MG63 (cell line): ENCODE data around the gene SRSF11. TPM values are rescaled to one million over a fixed set of nuclear protein-coding genes. Genes with fewer than 3 reads are reported as not detected.
A peak's percentile ranks its signal among the peaks of the same experiment; 100 is the strongest.

Source experiments
- DNase-seq: peaks from one replicate; pipeline ENCODE4 v3.0.0-alpha.2; 2020
- H3K27me3 ChIP-seq: fragments of 250-450 bp; sonication (Bioruptor Pico); 2 replicates; pipeline ENCODE4 v1.5.1; 2020; ENCODE audit warnings: mild to moderate bottlenecking, moderate library complexity
- H3K36me3 ChIP-seq: fragments of 250-450 bp; sonication (Bioruptor Pico); 2 replicates; pipeline ENCODE4 v1.5.1; 2020; ENCODE audit warnings: mild to moderate bottlenecking, moderate library complexity
- H3K4me3 ChIP-seq: fragments of 250-450 bp; sonication (Bioruptor Pico); 2 replicates; pipeline ENCODE4 v1.5.1; 2020; ENCODE audit warnings: mild to moderate bottlenecking, moderate library complexity
- H3K9me3 ChIP-seq: fragments of 250-450 bp; sonication (Bioruptor Pico); 2 replicates; pipeline ENCODE4 v1.5.1; 2020; ENCODE audit warnings: mild to moderate bottlenecking, moderate library complexity
- total RNA-seq: library from RNA; depleted of rRNA; stranded (reverse); fragments of >200 nt; shearing (Covaris generic); gene quantifications from 2 replicates; pipeline ENCODE4 v1.2.3, GENCODE V29; 2014; ENCODE audit warnings: low replicate concordance

Gene SRSF11
- total RNA-seq, 1 experiment from 2014 or later: 83.5 TPM

GRCh38 chr1:70208292-70208691, 12.9 kb upstream of the SRSF11 start:
- Histone ChIP-seq H3K9me3 (no peaks in the 10 kb centered on the region), H3K4me3 (no peak overlapping the region), H3K36me3 (peaks cover 24% of the 10 kb centered on the region), H3K27me3 (no peaks in the 10 kb centered on the region)
- no peak for DNase-seq

DNA sequence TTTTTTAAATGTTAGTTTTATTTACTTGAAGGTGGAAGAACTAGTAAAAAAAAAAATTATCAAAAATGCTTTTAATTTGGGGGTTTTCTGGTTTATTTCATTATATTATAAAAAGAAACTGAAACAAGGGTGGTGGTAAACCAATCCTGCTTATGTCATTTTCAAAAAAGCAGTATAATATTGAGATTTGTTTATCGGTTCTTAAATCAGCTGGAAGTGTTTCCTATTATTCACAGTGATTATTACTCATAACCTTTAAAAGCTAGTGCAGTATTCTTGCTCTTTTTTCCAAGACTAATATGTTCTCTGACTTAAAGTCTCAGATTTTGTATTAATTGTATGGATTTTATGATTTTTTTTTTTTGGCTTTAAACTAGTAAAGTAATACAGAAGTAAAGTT, 10.4 kb upstream of the SRSF11 start:
- Histone ChIP-seq H3K9me3 (no peaks in the 10 kb centered on the region), H3K4me3 (peak overlapping the region; percentile 12; the same call in 1 of the 2 replicates)
- DNase-seq: no peak

DNA sequence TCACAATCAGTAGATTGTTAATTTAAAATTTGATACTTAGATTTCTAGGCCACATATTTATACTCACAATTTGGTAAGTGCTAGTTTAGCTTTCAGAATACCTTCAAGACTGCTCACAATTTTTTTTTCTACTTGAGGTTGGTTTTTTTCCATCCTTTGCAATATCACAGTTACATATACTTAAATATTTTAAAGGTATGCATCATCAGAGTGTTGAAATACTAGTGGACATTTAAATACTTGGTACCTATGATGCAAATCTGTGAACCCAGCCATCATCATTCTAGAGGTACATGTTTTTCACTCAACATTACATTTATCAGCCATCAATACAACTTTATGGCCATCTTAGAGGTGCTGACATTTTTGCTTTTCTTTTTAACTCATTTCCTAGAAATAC, 9.6 kb upstream of the SRSF11 start:
- DNase-seq: no peak
- no peaks in the 10 kb centered on the region for H3K9me3 ChIP-seq
- H3K36me3 ChIP-seq: peaks cover 38% of the 10 kb centered on the region
- no peaks in the 10 kb centered on the region for H3K27me3 ChIP-seq
- no peak overlapping the region for H3K4me3 ChIP-seq

More for the DNA sequence above, 10.4 kb upstream of the SRSF11 start:
- H3K27me3 ChIP-seq: no peaks in the 10 kb centered on the region
- H3K36me3 ChIP-seq: peaks cover 35% of the 10 kb centered on the region

GRCh38 chr1:70220015-70220414, 1.2 kb upstream of the SRSF11 start:
- no peak overlapping the region for H3K4me3 ChIP-seq
- DNase-seq: no peak
- no peaks in the 10 kb centered on the region for H3K9me3 ChIP-seq
- H3K27me3 ChIP-seq: no peaks in the 10 kb centered on the region
- H3K36me3 ChIP-seq: peaks cover 51% of the 10 kb centered on the region

DNA sequence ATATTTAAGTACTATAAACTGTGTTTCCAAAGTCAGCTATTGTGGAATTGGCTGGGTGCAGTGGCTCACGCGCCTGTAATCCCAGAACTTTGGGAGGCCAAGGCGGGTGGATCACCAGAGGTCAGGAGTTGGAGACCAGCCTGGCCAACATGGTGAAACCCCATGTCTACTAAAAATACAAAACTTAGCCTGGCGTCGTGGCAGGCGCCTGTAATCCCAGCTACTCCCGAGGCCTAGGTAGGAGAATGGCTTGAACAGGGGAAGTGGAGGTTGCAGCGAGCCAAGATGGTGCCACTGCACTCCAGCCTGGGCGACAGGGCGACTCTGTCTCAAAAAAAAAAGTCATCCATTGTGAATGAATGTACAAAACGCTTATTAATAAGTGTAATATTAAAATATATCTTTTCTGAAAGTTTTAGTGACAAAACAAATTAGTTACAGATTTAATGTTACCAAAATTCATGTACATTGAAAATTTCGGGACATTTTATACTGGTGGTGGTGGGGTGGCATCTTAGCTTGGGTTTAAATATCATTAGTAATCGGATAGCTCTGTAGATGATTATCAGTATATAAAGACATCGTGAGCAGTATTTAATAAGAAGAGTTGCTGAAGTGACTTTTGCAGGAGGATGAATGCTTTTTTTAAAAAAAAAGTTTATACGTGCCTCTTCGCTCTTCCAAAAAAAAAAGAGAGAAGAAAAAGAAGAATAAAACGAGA, 503 bp upstream of the SRSF11 start:
- Histone ChIP-seq H3K36me3 (peaks cover 51% of the 10 kb centered on the region), H3K9me3 (no peaks in the 10 kb centered on the region), H3K27me3 (no peaks in the 10 kb centered on the region), H3K4me3 (peak overlapping the region; percentile 71)
- no peak for DNase-seq

DNA sequence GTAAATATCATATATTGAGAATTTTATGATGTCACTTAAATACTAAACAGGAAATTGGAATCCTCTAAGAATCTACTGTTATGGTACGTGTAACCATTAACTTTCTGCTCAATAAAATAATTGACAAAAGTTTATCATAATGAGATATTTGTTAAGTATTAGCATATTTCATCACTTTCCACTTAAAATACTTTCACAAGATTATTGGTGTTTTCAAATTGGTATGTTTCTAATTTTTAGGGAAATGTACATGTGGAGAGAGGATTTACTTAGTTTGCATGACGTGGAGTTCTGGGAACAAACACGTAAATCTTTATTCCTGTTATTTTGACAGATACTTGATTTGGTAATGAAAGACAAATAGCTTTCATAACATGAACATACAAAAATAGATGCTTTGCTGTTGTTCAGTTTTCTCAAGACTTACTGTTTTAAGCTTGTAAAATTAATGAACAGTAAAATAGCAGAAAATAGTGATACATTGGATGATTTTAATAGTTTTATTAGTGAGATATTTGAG, 1.6 kb downstream of the SRSF11 start:
- H3K36me3 ChIP-seq: peaks cover 63% of the 10 kb centered on the region
- no peak for DNase-seq
- no peaks in the 10 kb centered on the region for H3K27me3 ChIP-seq

GRCh38 chr1:70224954-70225353, 3.8 kb downstream of the SRSF11 start:
- Histone ChIP-seq H3K9me3 (no peaks in the 10 kb centered on the region), H3K27me3 (no peaks in the 10 kb centered on the region), H3K36me3 (peaks cover 75% of the 10 kb centered on the region), H3K4me3 (no peak overlapping the region)
- no peak for DNase-seq

More for the DNA sequence above, 1.6 kb downstream of the SRSF11 start:
- Histone ChIP-seq H3K9me3 (no peaks in the 10 kb centered on the region), H3K4me3 (peak overlapping the region; percentile 71)

GRCh38 chr1:70227439-70227838, 6.3 kb downstream of the SRSF11 start:
- DNase-seq: no peak
- Histone ChIP-seq H3K9me3 (no peaks in the 10 kb centered on the region), H3K4me3 (no peak overlapping the region), H3K36me3 (peaks cover 89% of the 10 kb centered on the region), H3K27me3 (no peaks in the 10 kb centered on the region)

- Histone ChIP-seq H3K27me3 (no peaks in the 10 kb centered on the region), H3K9me3 (no peaks in the 10 kb centered on the region), H3K36me3 (peaks cover 86% of the 10 kb centered on the region), H3K4me3 (no peak overlapping the region)
- DNase-seq: no peak
These were observed 7.5 kb downstream of the SRSF11 start for GRCh38 chr1:70228670-70229069.

- H3K27me3 ChIP-seq: no peaks in the 10 kb centered on the region
- H3K36me3 ChIP-seq: peaks cover 91% of the 10 kb centered on the region
- no peaks in the 10 kb centered on the region for H3K9me3 ChIP-seq
- no peak for DNase-seq
- no peak overlapping the region for H3K4me3 ChIP-seq
These were observed 10.3 kb downstream of the SRSF11 start for GRCh38 chr1:70231475-70231874.

DNA sequence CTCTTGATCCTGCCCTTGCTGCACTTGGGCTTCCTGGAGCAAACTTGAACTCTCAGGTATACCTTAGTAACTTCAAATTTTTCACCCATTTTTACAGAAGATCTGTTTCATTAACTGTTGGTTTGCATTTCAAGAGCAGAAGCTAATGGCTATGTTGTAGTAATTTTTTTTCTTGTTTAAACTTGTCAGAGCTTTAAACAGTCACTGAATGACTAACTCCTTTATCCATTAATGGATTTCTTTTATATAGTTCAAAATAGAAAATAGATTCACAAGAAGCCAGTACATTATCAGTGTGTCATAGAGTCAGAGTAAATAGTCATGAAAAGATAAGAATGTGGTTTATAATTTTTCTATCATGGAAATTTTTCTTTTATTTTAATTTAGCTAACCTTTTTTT, 13.6 kb downstream of the SRSF11 start:
- Histone ChIP-seq H3K36me3 (peaks cover 92% of the 10 kb centered on the region), H3K27me3 (no peaks in the 10 kb centered on the region)

DNA sequence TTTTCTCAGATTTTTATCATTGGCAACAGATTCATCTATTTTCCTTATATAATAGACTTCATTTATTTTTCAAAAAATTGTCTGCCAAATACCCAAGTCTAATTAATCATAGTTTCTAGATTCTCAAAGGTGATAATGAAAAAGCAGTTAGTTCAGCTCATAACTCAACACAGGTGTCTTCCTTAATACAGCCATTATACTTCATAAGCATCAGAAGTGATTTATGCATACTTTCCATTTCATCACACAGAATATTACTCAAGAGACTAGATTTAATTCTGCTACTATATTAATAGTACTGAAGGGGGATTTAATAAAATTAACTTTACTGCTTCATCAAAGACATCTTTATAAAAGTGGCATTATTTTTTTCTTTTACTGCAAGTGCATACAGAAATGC, 18.8 kb downstream of the SRSF11 start:
- Histone ChIP-seq H3K4me3 (no peak overlapping the region), H3K36me3 (peaks cover 88% of the 10 kb centered on the region), H3K27me3 (no peaks in the 10 kb centered on the region), H3K9me3 (no peaks in the 10 kb centered on the region)
- DNase-seq: no peak

More for the DNA sequence above, 13.6 kb downstream of the SRSF11 start:
- no peaks in the 10 kb centered on the region for H3K9me3 ChIP-seq
- H3K4me3 ChIP-seq: no peak overlapping the region
- DNase-seq: no peak

- Histone ChIP-seq H3K9me3 (no peaks in the 10 kb centered on the region), H3K36me3 (peaks cover 90% of the 10 kb centered on the region), H3K27me3 (no peaks in the 10 kb centered on the region), H3K4me3 (no peak overlapping the region)
- DNase-seq: no peak
These were observed 25.9 kb downstream of the SRSF11 start for GRCh38 chr1:70247122-70247521.

DNA sequence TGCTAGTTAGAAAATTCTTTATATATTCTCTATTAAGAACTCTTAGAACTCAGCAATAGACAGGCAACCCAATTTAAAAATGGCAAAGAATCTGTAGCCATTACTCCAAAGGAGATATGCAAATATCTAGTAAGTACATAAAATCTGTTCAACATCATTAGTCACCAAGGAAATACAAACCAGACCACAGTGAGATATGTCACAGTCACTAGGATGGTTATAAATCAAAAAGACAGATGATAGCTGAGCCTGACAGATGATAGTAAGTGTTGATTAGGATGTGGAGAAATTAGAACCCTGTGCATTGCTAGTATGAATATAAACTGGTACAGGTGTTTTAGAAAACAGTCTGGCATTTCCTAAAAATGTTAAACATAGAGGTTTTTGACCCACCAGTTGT, 26.6 kb downstream of the SRSF11 start:
- Histone ChIP-seq H3K9me3 (no peaks in the 10 kb centered on the region), H3K4me3 (no peak overlapping the region), H3K27me3 (no peaks in the 10 kb centered on the region), H3K36me3 (peaks cover 90% of the 10 kb centered on the region)
- DNase-seq: no peak

GRCh38 chr1:70248729-70249128, 27.5 kb downstream of the SRSF11 start:
- no peak for DNase-seq
- H3K4me3 ChIP-seq: no peak overlapping the region
- H3K27me3 ChIP-seq: no peaks in the 10 kb centered on the region
- H3K9me3 ChIP-seq: no peaks in the 10 kb centered on the region
- peaks cover 86% of the 10 kb centered on the region for H3K36me3 ChIP-seq

DNA sequence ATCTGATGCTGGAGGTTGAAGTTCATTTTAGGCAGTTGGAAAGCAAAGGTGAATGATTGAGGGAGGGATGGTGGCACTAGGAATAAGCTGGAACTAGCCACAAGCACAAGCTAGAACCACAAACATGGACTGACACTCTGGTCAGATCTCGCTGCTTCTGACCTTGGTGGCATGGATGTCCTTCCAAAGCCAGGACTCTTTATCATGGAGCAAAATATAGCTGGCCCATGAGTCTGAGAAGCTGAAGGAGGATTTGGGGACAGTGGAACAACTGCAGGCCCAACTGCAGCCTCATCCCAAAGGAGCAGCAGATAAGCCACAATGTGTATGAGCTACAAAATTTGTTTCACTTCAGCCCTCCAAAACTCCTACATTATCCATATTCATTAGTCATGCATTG, 35.5 kb downstream of the SRSF11 start:
- Histone ChIP-seq H3K27me3 (no peaks in the 10 kb centered on the region), H3K36me3 (peaks cover 18% of the 10 kb centered on the region), H3K9me3 (no peaks in the 10 kb centered on the region), H3K4me3 (no peak overlapping the region)
- DNase-seq: no peak

- Histone ChIP-seq H3K9me3 (peaks cover 4% of the 10 kb centered on the region; the same call in 1 of the 2 replicates), H3K27me3 (no peaks in the 10 kb centered on the region), H3K36me3 (peaks cover 32% of the 10 kb centered on the region), H3K4me3 (no peak overlapping the region)
- no peak for DNase-seq
These were observed 43.7 kb downstream of the SRSF11 start for GRCh38 chr1:70264839-70265238.

DNA sequence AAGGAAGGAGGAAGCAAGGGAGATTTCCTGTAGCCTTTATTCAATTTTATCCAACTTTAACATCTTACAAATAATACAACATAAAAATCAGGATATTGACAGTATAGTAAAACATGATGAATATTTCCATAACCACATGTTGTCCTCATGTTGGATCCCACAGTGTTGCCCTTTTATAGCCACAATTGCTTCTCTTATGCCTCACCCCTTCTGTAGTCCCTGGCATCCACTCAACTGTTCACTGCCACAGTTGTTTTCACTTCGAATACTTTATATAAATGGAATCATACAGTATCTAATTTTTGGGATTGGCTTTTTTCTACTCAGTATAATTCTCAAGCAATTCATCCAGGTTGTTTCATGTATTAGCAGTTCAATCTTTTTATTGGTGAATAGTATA, 44.8 kb downstream of the SRSF11 start:
- Histone ChIP-seq H3K27me3 (no peaks in the 10 kb centered on the region), H3K36me3 (peaks cover 30% of the 10 kb centered on the region), H3K4me3 (no peak overlapping the region), H3K9me3 (peaks cover 4% of the 10 kb centered on the region; the same call in 1 of the 2 replicates)
- no peak for DNase-seq
